Endodermal cell (in vitro differentiated cells): ENCODE results near the gene PLA2G4A. TPM values are rescaled to one million over a fixed set of nuclear protein-coding genes. Genes with fewer than 3 reads are reported as not detected.

Source experiments
- DNase-seq: peaks from one replicate; pipeline ENCODE4 v3.0.0-alpha.2; 2017
- H3K27ac ChIP-seq: 2 replicates; pipeline ENCODE4 v1.5.1; 2013; ENCODE audit warnings: mild to moderate bottlenecking, low read depth, low read length, moderate library complexity
- H3K27me3 ChIP-seq: 2 replicates; pipeline ENCODE4 v1.6.1; 2013; ENCODE audit warnings: mild to moderate bottlenecking, low read length, moderate library complexity; ENCODE audit not compliant: insufficient read depth, control insufficient read depth, poor library complexity, severe bottlenecking
- H3K36me3 ChIP-seq: 2 replicates; pipeline ENCODE4 v1.7.0; 2013; ENCODE audit warnings: mild to moderate bottlenecking, low read length, moderate library complexity; ENCODE audit not compliant: control insufficient read depth, insufficient read depth
- H3K4me1 ChIP-seq: one replicate; pipeline ENCODE4 v1.7.0; 2013; ENCODE audit warnings: low read length; ENCODE audit not compliant: control insufficient read depth, insufficient read depth
- H3K4me3 ChIP-seq: 2 replicates; pipeline ENCODE4 v1.5.1; 2013; ENCODE audit warnings: mild to moderate bottlenecking, low read length, moderate library complexity
- H3K9ac ChIP-seq: 2 replicates; pipeline ENCODE4 v1.6.1; 2013; ENCODE audit warnings: mild to moderate bottlenecking, low read length, moderate library complexity; ENCODE audit not compliant: poor library complexity, severe bottlenecking; ENCODE audit errors: extremely low read depth
- H3K9me3 ChIP-seq: 2 replicates; pipeline ENCODE4 v1.6.1; 2013; ENCODE audit warnings: mild to moderate bottlenecking, low read length, moderate library complexity; ENCODE audit not compliant: control insufficient read depth
- H3K27ac Mint-ChIP-seq: 2 replicates; pipeline ENCODE4 v1.8.0; 2020; ENCODE audit warnings: mixed read lengths
- H3K27me3 Mint-ChIP-seq: 2 replicates; pipeline ENCODE4 v1.8.0; 2021; ENCODE audit warnings: mild to moderate bottlenecking, mixed read lengths; ENCODE audit not compliant: insufficient read depth
- H3K36me3 Mint-ChIP-seq: 2 replicates; pipeline ENCODE4 v1.8.0; 2020; ENCODE audit warnings: low read depth, mixed read lengths
- H3K4me1 Mint-ChIP-seq: 2 replicates; pipeline ENCODE4 v1.8.0; 2020; ENCODE audit warnings: mixed read lengths
- H3K4me3 Mint-ChIP-seq: 2 replicates; pipeline ENCODE4 v1.8.0; 2020; ENCODE audit warnings: mild to moderate bottlenecking, moderate library complexity, mixed read lengths
- H3K9me3 Mint-ChIP-seq: 2 replicates; pipeline ENCODE4 v1.8.0; 2020; ENCODE audit warnings: mild to moderate bottlenecking, mixed read lengths
- CTCF ChIP-seq: fragments of 200-600 bp; sonication (generic); conservative IDR thresholded peaks from 2 replicates; pipeline ENCODE4 v1.5.0; 2021; ENCODE audit warnings: antibody characterized with exemption, mild to moderate bottlenecking
- WGBS, 2 experiments: methylation state at CpG; one replicate each; pipeline versions ENCODE4 v1.1.5 to v1.1.7; 2013; ENCODE audit warnings: missing lambda C conversion rate in 2 of 2, mixed read lengths in 1 of 2; ENCODE audit not compliant: insufficient coverage in 1 of 2, insufficient read length in 1 of 2; 5-methylcytosine and 5-hydroxymethylcytosine counted together
- total RNA-seq, 2 donors: library from RNA; stranded (reverse); fragmentation: NEBNext Ultra II Directional in 1 of 2; extraction: Animal tissue kit (Norgen Biotek cat#: 25700) in 1 of 2; gene quantifications; 2 replicates in 1 of 2; 3 replicates in 1 of 2; pipeline ENCODE4 v1.2.1, GENCODE V29; 2021

Gene PLA2G4A
- total RNA-seq, 2 donors from 2014 or later, result 0.35 to 1.2 TPM

GRCh38 chr1:186865253-186865652, 36.5 kb downstream of the PLA2G4A start:
- Mint-ChIP-seq H3K9me3 (no peaks in the 10 kb centered on the region), H3K27ac (no peak overlapping the region), H3K36me3 (no peaks in the 10 kb centered on the region), H3K4me1 (peaks cover 6% of the 10 kb centered on the region), H3K4me3 (no peak overlapping the region), H3K27me3 (no peaks in the 10 kb centered on the region)
- no peak overlapping the region for H3K4me3 ChIP-seq
- no peaks in the 10 kb centered on the region for H3K27me3 ChIP-seq
- H3K4me1 ChIP-seq, result peaks cover 7% of the 10 kb centered on the region
- H3K27ac ChIP-seq, result no peak overlapping the region
- TF ChIP-seq CTCF, result no peak
- H3K36me3 ChIP-seq, result no peaks in the 10 kb centered on the region
- no peak overlapping the region for H3K9ac ChIP-seq
- WGBS, 2 experiments, result 100% methylated on average over 1 of the region's 1 CpG; no CpG with 5 or more reads in 1 of the 2 experiments
- no peak for DNase-seq
- no peaks in the 10 kb centered on the region for H3K9me3 ChIP-seq

- no peak for DNase-seq
- WGBS, 2 experiments, result 95 to 100% methylated on average over 1 to 3 of the region's 3 CpGs
- H3K4me3 Mint-ChIP-seq, result no peak overlapping the region
- H3K27ac ChIP-seq, result no peak overlapping the region
- no peak overlapping the region for H3K27ac Mint-ChIP-seq
- TF ChIP-seq CTCF, result no peak
- H3K4me1 ChIP-seq, result peaks cover 10% of the 10 kb centered on the region
- no peaks in the 10 kb centered on the region for H3K27me3 Mint-ChIP-seq
- peaks cover 10% of the 10 kb centered on the region for H3K4me1 Mint-ChIP-seq
- no peaks in the 10 kb centered on the region for H3K36me3 ChIP-seq
- no peaks in the 10 kb centered on the region for H3K9me3 ChIP-seq
- no peak overlapping the region for H3K9ac ChIP-seq
- no peaks in the 10 kb centered on the region for H3K27me3 ChIP-seq
- H3K4me3 ChIP-seq, result no peak overlapping the region
- H3K9me3 Mint-ChIP-seq, result no peaks in the 10 kb centered on the region
- no peaks in the 10 kb centered on the region for H3K36me3 Mint-ChIP-seq
Measured at GRCh38 chr1:186865857-186866256, 37.1 kb downstream of the PLA2G4A start.

- peaks cover 17% of the 10 kb centered on the region for H3K4me1 Mint-ChIP-seq
- Histone ChIP-seq H3K4me3 (peak overlapping the region; percentile 6), H3K9ac (no peak overlapping the region), H3K4me1 (peaks cover 10% of the 10 kb centered on the region), H3K27me3 (peaks cover 12% of the 10 kb centered on the region), H3K27ac (no peak overlapping the region), H3K9me3 (no peaks in the 10 kb centered on the region), H3K36me3 (no peaks in the 10 kb centered on the region)
- 78 to 82% methylated on average over 1 of the region's 1 CpG for WGBS, 2 experiments
- no peak overlapping the region for H3K4me3 Mint-ChIP-seq
- H3K36me3 Mint-ChIP-seq, result no peaks in the 10 kb centered on the region
- H3K27ac Mint-ChIP-seq, result no peak overlapping the region
- H3K27me3 Mint-ChIP-seq, result peaks cover 16% of the 10 kb centered on the region
- DNase-seq, result no peak
- no peaks in the 10 kb centered on the region for H3K9me3 Mint-ChIP-seq
- no peak for TF ChIP-seq CTCF
Measured at GRCh38 chr1:186869526-186870228, 40.9 kb downstream of the PLA2G4A start.
